ENCODE data around the gene ADCY2. TPM values are rescaled to one million over a fixed set of nuclear protein-coding genes. Genes with fewer than 3 reads are reported as not detected.

Gene ADCY2
- total RNA-seq, 1 donor from 2014 or later: 0.59 TPM

- peaks cover 3% of the 10 kb centered on the region for H3K27me3 ChIP-seq (ENCODE audit: low read depth)
- intact Hi-C loops (cut with DNase I): no loop called here
- ATAC-seq: no peak
Observed at GRCh38 chr5:7494481-7495130, 98.7 kb downstream of the ADCY2 start.

GRCh38 chr5:7495131-7495517 lies 99.2 kb downstream of the ADCY2 start:
- intact Hi-C loops (cut with DNase I): no loop called here
- no peaks in the 10 kb centered on the region for H3K4me1 ChIP-seq
- no peak for ATAC-seq
- H3K36me3 ChIP-seq: no peaks in the 10 kb centered on the region
- H3K4me3 ChIP-seq: no peak overlapping the region
- TF ChIP-seq CTCF (IDR thresholded peaks at IDR 0.05): no peak
- no peaks in the 10 kb centered on the region for H3K9me3 ChIP-seq
- H3K27ac ChIP-seq: no peak overlapping the region
- peaks cover 3% of the 10 kb centered on the region for H3K27me3 ChIP-seq (ENCODE audit: low read depth)
- DNase-seq: no peak

More at GRCh38 chr5:7494481-7495130, 98.7 kb downstream of the ADCY2 start:
- no peaks in the 10 kb centered on the region for H3K4me1 ChIP-seq
- H3K27ac ChIP-seq: no peak overlapping the region
- H3K4me3 ChIP-seq: no peak overlapping the region
- H3K9me3 ChIP-seq: no peaks in the 10 kb centered on the region
- DNase-seq: no peak
- TF ChIP-seq CTCF (IDR thresholded peaks at IDR 0.05): no peak
- H3K36me3 ChIP-seq: no peaks in the 10 kb centered on the region

GRCh38 chr5:7500256-7500655 lies 104.3 kb downstream of the ADCY2 start:
- intact Hi-C loops (cut with DNase I): no loop called here
- Histone ChIP-seq H3K4me1 (no peaks in the 10 kb centered on the region), H3K27ac (no peak overlapping the region), H3K4me3 (no peak overlapping the region), H3K27me3 (ENCODE audit: low read depth) (peaks cover 4% of the 10 kb centered on the region), H3K9me3 (no peaks in the 10 kb centered on the region), H3K36me3 (no peaks in the 10 kb centered on the region)
- no peak for DNase-seq
- no peak for ATAC-seq
- no peak for TF ChIP-seq CTCF (IDR thresholded peaks at IDR 0.05)

GRCh38 chr5:7501061-7501460 lies 105.1 kb downstream of the ADCY2 start:
- DNase-seq (no peak), ATAC-seq (no peak)
- H3K36me3 ChIP-seq: no peaks in the 10 kb centered on the region
- H3K27ac ChIP-seq: no peak overlapping the region
- no peak overlapping the region for H3K4me3 ChIP-seq
- no peak for TF ChIP-seq CTCF (IDR thresholded peaks at IDR 0.05)
- no peaks in the 10 kb centered on the region for H3K4me1 ChIP-seq
- no peaks in the 10 kb centered on the region for H3K9me3 ChIP-seq
- intact Hi-C loops (cut with DNase I): no loop called here
- H3K27me3 ChIP-seq (ENCODE audit: low read depth): peaks cover 4% of the 10 kb centered on the region

- no peaks in the 10 kb centered on the region for H3K9me3 ChIP-seq
- intact Hi-C loops (cut with DNase I): no loop called here
- H3K27me3 ChIP-seq (ENCODE audit: low read depth): peaks cover 4% of the 10 kb centered on the region
- no peaks in the 10 kb centered on the region for H3K36me3 ChIP-seq
- ATAC-seq: no peak
- no peak for DNase-seq
- no peak for TF ChIP-seq CTCF (IDR thresholded peaks at IDR 0.05)
- no peak overlapping the region for H3K4me3 ChIP-seq
- H3K4me1 ChIP-seq: no peaks in the 10 kb centered on the region
- H3K27ac ChIP-seq: no peak overlapping the region
Observed at GRCh38 chr5:7503564-7503963, 107.6 kb downstream of the ADCY2 start.
